H54 (cell line): ENCODE data around the gene DZIP1.

Experiments used
- DNase-seq: peaks from one replicate; pipeline ENCODE4 v3.0.0; 2011; ENCODE audit warnings: low spot score, mixed read lengths; ENCODE audit not compliant: insufficient read length
- FAIRE-seq: peaks from 3 replicates; lab custom pipeline; 2011; peaks lifted over from hg19 to GRCh38; lab: Jason Lieb, UNC
- POLR2A ChIP-seq: IDR thresholded peaks from 2 replicates; pipeline ENCODE4 v1.6.1; 2011; ENCODE audit warnings: low read depth, mild to moderate bottlenecking, low read length

DZIP1 gene

DNA sequence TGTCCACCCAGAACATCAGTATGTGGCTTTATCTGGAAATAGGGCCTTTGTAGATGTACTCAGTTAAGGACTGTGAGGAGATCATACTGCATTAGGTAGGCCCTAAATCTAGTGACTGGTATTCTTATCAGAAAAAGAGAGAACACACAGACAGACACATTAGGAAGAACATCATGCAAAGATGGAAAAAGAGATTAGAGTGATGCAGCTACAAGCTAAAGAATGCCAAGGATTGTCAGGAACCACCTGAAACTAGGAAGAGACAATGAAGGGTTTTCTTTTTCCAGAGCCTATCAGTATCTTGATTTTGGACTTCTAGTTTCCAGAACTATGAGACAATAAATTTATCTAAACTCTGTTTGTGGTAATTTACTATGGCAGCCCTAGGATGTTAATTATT is 15.0 kb upstream of the DZIP1 start:
- no peak for DNase-seq
- no peak for TF ChIP-seq POLR2A
- no peak for FAIRE-seq

DNA sequence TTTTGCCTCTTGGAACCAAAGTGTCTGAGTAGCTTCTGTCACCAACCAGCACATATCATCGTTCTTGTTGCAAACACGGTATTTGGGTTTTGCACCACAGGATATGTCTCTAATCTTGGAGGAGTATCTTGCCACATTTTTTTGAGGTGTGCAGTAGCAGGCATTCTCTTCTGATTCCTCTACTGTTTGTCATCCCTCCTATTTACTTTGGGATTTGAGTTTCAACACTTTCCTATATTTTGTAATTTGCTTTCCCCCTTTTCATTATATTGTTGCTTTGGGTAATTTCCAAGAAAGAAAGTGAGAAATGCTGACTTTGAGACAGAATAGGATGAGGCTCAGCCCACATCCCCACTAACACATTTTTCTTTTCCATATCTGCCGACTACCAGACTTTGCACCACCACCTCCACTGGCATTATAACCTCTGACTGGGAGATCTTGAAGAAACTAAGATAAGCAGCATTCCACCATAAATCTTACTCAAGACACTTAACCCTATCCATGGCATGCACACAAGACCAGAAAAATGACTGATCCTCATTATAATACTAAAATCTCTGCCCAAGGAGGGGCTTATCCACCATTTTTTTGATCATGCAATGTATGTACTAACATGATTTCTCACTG is 12.0 kb upstream of the DZIP1 start:
- no peak for TF ChIP-seq POLR2A
- FAIRE-seq (no peak), DNase-seq (no peak)

DNA sequence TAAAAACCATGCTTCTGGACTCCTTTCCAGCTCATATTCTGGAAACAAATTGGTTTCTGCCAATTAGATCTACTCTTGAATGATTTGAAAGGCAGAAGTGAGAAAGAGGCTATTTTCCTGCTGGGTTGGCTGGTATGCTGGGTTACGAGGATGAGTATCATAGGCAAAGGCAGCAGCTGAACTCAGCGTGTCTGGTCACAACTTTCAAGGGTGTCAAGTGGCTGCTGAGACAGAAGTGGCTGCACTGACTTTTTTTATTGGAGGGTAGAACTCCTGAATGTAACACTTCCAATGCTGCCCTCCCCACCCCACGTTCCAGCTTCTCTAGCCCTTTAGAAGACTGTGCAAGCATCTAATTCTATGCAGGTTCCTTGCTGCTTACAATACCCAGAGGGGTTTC is 8.3 kb upstream of the DZIP1 start:
- no peak for TF ChIP-seq POLR2A
- no peak for DNase-seq
- FAIRE-seq = no peak

DNA sequence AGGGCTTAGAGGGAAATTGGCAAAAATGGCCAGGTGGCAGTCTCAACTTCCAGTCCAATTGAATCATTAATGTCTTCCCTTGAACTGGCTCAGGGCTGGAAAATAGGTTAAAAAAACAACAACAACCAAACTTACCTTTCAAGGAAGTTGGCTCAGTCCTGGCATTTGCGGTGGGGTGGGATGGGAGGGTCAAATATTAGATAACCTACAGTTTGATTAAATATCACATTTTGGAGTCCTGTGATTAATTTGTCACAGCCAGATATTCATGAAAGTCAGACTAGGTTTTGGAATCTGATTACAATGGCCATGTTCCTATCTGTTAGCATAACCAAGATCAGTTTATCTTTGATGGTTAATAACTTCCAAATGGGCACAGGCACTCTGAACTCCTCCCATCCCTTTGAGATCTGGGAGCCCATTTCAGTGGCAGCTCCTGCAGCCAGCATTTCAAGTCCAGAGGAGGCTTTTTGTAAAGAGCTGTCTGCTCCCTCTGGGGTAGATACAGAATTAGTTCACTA is 7.8 kb upstream of the DZIP1 start:
- TF ChIP-seq POLR2A = no peak
- no peak for FAIRE-seq
- DNase-seq = no peak

DNA sequence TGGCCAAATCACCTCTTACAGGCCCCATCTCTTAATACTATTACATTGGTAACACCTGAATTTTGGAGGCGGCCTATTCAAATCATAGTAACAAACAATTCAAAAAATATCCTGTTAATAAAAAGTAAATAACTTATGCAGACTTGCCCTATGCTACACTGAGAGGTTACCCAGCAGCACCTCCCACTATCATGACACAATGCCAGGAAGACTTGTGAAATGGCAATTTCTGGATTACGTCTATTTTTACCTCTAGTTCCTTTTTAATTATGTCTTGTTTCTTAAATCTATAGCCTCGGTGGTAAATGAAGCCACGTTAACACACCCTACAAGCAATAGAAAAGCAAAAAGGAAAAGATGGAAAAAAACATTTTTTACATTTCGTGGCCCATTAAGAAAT is 6.2 kb upstream of the DZIP1 start:
- FAIRE-seq (peak; percentile 38), DNase-seq (no peak)
- no peak for TF ChIP-seq POLR2A

DNA sequence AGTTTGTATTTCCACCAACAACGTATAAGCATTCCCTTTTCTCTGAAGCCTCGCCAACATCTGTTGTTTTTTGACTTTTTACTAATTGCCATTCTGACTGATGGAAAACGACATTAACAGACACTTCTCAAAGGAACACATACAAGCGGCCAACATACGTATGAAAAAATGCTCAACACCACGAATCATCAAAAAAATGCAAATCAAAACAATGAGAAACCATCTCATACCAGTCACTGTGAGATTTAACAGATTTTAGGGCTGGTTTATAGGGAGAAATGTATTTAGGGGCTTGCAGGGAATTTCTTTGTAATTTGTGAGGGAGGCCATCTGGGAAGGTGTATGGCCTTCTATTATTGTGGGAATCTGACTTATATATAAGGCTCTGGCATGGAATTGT is 2.8 kb upstream of the DZIP1 start:
- no peak for DNase-seq
- no peak for TF ChIP-seq POLR2A
- FAIRE-seq = peak; percentile 64

DNA sequence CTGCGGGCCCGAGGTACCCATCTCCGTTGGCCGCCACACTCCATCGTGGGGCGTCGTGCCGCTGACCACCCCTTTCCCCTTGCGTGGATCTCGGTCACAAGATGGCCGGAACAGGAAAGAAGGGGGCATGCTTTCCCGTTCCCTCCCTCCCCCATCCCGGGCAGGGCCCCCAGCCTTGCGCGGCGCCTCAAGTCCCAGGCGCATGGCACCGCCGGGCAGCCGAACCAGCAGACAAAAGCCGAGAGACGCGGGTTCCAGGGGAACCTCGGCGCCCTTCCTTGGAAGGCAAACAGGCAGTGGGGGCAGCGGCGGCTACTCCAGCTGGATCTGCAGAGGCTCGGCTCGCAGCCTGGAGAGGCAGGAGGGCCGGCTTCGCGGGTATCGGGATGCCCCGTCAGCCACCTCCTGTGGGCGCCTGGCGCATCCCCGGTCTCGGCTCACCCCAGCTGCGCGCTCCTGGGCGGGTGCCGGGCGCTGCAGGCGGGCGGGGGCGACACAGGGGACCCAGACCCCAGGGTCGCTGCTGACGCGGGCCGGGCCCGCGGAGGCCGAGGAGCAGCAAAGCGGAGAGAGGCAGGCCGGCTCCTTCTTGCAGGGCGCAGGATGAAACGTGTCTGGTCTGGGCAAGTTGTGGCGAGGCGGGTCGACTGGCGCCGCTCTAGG is 439 bp downstream of the DZIP1 start:
- DNase-seq = peak; percentile 58
- no peak for FAIRE-seq
- no peak for TF ChIP-seq POLR2A

DNA sequence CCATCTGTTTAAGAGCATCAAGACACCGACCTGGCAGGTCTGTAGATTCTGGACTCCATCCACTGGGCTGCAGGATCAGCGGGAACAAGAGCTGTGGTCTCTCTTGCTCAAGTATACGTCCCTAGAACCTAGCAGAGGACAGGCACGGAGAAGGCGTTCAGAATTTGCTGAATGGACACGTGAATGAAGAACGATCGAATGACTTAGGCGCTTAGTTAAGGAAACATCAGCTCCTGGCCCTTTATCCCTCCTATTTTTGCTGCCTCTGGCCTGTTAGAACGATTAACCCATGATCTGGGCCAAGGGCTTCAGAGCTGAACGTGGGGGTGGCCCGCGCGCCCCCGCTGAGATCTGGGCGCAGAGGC is 953 bp downstream of the DZIP1 start:
- peak; percentile 69 for FAIRE-seq
- DNase-seq = no peak
- no peak for TF ChIP-seq POLR2A

DNA sequence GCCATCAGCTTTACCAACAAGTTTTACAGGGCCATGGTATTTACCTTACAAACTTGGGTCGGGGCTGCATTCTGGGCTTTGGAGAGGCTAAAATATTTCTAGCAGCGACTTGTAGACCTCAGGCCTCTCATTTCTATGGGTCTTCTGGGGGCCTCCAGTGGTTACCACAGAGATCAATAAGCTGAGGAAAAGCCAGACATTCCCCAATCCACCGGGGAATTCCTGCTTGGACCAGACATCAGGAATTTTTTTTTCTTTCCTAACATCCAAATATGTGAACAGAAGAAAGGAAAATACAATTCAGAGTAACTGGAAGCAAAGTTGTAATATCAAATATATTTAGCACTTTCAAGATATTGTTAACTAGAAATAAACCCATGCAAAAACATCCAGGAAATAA is 1.5 kb downstream of the DZIP1 start:
- TF ChIP-seq POLR2A = no peak
- no peak for DNase-seq
- no peak for FAIRE-seq

DNA sequence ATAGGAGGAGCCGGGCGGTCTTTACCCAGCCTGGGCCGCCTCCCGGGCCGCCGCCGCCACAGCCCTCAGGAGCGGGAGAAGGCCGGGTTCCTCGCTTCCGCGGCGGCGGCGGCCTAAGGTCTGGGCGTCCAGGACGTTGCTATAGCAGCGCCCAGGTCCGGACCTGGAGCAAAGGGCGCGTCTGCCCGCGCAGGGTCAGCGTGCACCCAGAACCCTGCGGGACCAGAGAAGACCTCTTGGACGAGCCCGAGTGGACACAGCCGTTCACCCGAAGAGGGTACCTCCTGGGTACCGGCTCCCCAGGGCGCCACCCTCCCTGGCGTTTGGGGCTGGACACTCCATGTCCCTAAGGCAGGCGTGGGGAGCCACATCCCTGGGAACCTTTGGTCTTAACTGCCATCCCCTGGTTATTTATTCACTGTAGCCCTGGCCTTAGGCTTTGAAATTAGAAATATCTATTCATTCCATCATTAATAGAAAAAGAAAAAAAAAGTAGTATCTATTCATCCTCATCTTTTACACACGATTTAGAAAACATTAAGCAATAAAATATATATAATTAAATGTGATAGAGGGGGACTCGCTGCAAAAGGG is 2.4 kb downstream of the DZIP1 start:
- no peak for DNase-seq
- TF ChIP-seq POLR2A = no peak
- no peak for FAIRE-seq

DNA sequence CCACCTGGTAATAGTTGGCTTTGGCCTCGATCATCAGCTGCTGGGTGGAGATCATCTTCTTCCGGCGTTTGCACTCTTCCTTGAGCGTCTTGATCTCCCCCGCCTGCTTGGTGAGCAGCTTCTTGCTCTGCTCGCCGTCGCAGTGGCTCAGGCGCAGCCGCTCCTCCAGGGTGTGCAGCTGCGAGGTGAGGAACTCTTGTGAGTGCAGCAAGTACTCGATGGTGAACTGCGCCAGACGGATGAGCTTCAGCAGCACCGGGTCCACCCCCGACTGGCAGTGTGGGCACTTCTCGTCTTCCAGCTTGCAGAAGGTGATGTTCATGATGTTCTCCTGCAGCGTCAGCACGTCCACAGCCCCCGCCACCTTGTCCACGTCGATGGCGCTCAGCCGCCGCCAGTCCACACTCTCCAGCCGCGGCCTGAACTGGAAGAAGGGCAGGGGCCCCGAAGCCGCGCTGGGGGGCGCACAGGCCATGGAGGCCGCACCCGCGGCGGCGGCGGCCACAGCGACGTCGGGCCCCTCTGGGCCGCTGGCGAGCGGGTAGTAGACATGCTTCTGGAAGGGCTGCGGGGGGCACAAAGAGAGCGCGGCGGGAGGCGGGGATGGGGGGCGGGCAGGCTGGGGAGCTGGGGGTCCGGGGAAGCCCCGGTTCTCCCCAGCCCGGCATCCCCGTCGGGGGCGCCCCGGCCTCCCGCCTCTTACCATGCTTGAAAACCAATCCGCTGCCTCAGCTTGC is 3.0 kb downstream of the DZIP1 start:
- FAIRE-seq (no peak), DNase-seq (no peak)
- TF ChIP-seq POLR2A = no peak

DNA sequence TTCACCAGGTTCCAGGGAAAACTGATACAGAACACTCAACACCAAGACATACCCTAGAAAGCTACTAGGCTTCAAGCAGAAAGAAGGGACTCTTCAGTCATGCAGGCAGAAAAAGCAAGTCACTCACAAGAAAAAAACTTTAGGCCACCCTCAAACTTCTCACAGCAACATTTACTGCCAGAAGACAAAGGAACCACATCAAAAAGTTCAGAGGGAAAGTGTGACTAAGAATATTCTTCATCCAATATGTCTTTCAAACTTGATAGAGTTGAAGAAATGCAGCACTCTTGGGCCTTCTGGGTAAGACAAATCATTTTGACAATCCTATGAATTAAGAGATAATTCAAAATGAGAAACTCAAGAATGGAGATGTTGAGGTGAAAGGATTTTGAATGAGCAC is 7.7 kb downstream of the DZIP1 start:
- FAIRE-seq (no peak), DNase-seq (no peak)
- no peak for TF ChIP-seq POLR2A

DNA sequence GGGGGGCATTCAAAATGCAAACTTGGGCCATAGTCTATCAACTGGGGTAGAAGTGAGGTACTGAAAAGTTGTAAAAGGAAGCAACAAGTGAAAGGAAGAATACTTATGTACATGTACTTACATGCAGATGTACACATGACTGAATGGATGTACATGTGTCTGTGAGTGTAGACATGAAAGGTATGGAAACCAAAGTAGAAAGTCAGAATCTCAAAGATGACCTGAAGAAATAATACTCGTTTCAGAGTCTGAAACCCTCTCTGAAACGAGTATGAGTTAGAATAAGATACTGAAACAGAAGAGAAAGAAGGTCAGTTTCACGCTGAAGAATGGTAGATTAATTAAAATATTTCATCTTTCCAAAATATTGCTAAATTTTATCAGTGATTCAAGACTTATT is 13.9 kb downstream of the DZIP1 start:
- DNase-seq = no peak
- FAIRE-seq = no peak
- no peak for TF ChIP-seq POLR2A

DNA sequence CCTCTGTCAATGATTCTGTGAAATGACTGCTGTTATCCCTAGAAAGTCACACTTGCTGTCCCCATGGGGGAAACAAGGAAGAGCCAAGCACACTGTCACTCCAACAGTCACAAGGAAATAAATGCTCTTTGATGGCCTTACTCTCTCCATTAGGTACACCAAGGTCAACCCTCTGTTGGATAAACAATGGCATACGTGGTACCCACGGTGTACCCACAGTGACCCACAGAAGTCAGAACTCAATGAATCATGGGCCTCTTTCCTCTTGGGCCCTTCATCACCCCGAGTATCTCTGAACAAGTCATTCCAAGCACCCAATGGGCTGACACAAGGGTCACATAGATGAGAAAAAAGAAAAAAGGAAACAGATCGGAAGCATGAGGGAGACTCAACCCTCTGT is 15.4 kb downstream of the DZIP1 start:
- DNase-seq (no peak), FAIRE-seq (no peak)
- no peak for TF ChIP-seq POLR2A
